ENCODE data around the gene ZCCHC24. TPM values are rescaled to one million over a fixed set of nuclear protein-coding genes. Genes with fewer than 3 reads are reported as not detected.

ZCCHC24 gene
- total RNA-seq, 3 donors from 2014 or later: 18.7 to 50.8 (median 48.8) TPM

DNA sequence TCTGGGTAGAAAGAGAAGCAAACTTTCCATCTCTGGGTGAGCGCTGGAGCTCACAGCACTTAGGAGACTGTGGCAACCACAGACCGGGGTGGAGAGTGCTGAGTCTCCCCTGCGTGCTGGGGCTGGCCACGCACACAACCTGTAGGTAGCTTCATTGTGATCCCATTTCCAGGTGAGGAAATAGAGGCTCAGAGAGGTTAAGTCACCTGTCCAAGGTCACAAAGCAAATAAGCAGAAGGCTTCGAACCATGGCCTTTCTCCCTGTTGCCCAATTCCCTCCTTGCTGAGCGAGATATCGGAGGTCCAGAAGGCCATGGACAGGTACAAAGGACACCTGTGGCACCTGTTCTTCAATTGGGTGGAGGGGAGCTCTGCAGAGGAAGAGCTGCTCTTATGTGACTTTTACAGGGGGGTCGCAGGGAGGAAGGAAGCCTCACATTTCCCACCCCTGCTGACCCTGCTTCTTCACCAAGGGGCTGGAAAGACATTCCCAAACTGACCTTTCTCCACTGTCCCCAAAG is 39.4 kb downstream of the ZCCHC24 start:
- H3K27ac ChIP-seq: peak overlapping the region in 1 of 2 donors; percentile 93
- peaks cover 49 to 60% of the 10 kb centered on the region in 2 donors for H3K4me1 ChIP-seq
- peak overlapping the region in 1 of 3 donors; percentile 5 for H3K4me3 ChIP-seq
- no peaks in the 10 kb centered on the region for H3K36me3 ChIP-seq
- no peak for TF ChIP-seq POLR2AphosphoS5 (IDR thresholded peaks at IDR 0.05)
- TF ChIP-seq, protein P1, sequence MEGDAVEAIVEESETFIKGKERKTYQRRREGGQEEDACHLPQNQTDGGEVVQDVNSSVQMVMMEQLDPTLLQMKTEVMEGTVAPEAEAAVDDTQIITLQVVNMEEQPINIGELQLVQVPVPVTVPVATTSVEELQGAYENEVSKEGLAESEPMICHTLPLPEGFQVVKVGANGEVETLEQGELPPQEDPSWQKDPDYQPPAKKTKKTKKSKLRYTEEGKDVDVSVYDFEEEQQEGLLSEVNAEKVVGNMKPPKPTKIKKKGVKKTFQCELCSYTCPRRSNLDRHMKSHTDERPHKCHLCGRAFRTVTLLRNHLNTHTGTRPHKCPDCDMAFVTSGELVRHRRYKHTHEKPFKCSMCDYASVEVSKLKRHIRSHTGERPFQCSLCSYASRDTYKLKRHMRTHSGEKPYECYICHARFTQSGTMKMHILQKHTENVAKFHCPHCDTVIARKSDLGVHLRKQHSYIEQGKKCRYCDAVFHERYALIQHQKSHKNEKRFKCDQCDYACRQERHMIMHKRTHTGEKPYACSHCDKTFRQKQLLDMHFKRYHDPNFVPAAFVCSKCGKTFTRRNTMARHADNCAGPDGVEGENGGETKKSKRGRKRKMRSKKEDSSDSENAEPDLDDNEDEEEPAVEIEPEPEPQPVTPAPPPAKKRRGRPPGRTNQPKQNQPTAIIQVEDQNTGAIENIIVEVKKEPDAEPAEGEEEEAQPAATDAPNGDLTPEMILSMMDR (IDR thresholded peaks at IDR 0.05): no peak
- no peak for TF ChIP-seq POLR2A (IDR thresholded peaks at IDR 0.05)
- H3K27me3 ChIP-seq: no peaks in the 10 kb centered on the region
- no peak for DNase-seq (ENCODE audit: low spot score in 2 of 2)
- no peaks in the 10 kb centered on the region for H3K9me3 ChIP-seq
- intact Hi-C loops (cut with DNase I; ENCODE audit: low total_unique reads): no loop called here

DNA sequence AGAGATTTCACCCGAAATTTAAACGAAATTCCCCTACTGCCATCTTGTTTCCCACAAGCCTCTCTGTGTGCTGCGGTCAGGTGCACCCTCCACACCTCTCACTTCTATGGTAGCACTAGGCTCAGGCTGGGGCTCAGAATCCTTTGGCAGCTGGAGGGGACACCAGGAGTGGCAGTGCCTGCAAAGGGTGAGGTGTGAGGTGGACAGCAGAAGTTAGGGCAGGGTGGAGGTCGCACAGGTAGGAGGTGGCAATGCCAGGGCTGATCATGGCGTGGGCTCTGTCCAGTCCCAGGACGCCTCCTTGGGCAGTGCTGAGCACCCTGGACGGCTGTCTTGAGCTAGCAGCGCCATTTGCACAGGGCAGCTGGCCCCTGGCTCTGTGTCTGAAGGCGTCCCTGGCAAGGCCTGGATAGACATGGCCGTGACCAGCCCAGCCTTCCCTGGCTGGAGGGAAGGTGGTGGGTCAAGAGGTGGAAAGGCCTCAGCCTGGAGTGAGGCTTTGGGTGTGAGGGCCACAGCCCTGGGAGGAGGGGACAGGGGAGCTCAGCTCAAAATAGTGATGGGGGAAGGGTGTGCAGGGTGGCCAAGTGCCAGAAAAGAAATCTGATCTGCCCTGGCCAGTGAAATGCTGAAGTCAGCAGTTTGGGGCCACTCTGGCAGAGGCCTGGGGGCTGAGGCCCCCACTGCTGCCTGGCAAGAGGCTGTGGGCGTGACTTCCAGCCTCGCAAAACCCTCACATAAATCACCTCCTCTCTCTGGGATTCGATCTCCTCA is 40.0 kb downstream of the ZCCHC24 start:
- intact Hi-C loops (cut with DNase I; ENCODE audit: low total_unique reads): no loop called here
- DNase-seq (ENCODE audit: low spot score in 2 of 2): peak in 1 of 2 donors; percentile 51
- Histone ChIP-seq H3K4me3 (no peak overlapping the region), H3K27me3 (no peaks in the 10 kb centered on the region), H3K9me3 (no peaks in the 10 kb centered on the region), H3K27ac (peak overlapping the region in 1 of 2 donors; percentile 93), H3K4me1 (peaks cover 49 to 67% of the 10 kb centered on the region in 2 donors), H3K36me3 (no peaks in the 10 kb centered on the region)
- TF ChIP-seq POLR2AphosphoS5 (IDR thresholded peaks at IDR 0.05) (no peak), POLR2A (IDR thresholded peaks at IDR 0.05) (no peak)
- TF ChIP-seq, protein P1 (IDR thresholded peaks at IDR 0.05): no peak

DNA sequence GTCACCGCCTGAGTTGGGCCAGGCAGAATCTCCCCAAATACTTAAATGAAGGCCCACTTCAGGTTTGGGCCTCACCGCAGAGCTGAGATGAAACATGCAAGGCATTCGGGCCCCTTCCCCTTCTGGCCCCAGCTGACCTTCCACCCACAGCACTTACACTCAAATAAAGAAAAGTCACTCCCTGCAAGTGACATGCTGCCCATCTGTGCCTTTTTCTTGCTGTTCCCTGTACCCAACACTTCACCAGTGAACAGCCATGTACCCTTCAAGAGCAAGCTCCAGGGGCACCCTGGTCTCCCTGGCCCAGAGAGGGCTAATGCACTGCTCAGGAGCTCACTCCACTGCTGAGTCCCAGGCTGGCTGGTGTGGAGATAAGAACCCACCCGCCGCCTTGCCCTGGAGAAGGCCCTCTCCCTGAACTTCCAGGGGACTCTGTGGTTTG is 40.7 kb downstream of the ZCCHC24 start:
- H3K9me3 ChIP-seq: no peaks in the 10 kb centered on the region
- peak overlapping the region in 1 of 3 donors; percentile 13 for H3K4me3 ChIP-seq
- TF ChIP-seq POLR2AphosphoS5 (IDR thresholded peaks at IDR 0.05) (no peak), POLR2A (IDR thresholded peaks at IDR 0.05) (no peak)
- TF ChIP-seq, protein P1 (IDR thresholded peaks at IDR 0.05): no peak
- intact Hi-C loops (cut with DNase I; ENCODE audit: low total_unique reads): no loop called here
- peaks cover 42 to 70% of the 10 kb centered on the region in 2 donors for H3K4me1 ChIP-seq
- H3K36me3 ChIP-seq: no peaks in the 10 kb centered on the region
- no peaks in the 10 kb centered on the region for H3K27me3 ChIP-seq
- peak overlapping the region in 1 of 2 donors; percentile 93 for H3K27ac ChIP-seq
- peak in 1 of 2 donors; percentile 50 for DNase-seq (ENCODE audit: low spot score in 2 of 2)

DNA sequence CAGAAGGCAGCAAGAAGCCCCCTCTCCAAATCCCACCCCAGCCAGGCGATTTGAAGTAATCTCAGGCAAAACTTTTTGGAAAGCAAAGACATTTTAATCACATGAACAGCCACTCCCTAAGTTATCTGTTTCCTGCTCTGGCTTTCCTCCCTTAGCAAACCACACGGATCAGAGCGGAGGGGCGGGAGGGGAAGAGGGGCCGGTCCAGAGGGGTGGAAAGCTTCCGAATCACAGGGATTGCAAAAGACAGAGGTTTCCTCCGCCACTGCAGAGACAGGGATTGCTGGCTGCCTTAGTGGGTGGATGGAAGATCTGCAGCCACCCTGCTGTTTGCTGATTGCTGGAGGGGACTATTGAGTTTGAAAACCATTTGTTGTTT is 41.2 kb downstream of the ZCCHC24 start:
- intact Hi-C loops (cut with DNase I; ENCODE audit: low total_unique reads): no loop called here
- peak; percentile 52 to 64 for DNase-seq (ENCODE audit: low spot score in 2 of 2)
- Histone ChIP-seq H3K27me3 (no peaks in the 10 kb centered on the region), H3K4me3 (peak overlapping the region in 2 of 3 donors; percentile 24 to 52), H3K27ac (peak overlapping the region in 1 of 2 donors; percentile 93), H3K36me3 (no peaks in the 10 kb centered on the region), H3K9me3 (no peaks in the 10 kb centered on the region), H3K4me1 (peaks cover 39 to 70% of the 10 kb centered on the region in 2 donors)
- TF ChIP-seq, protein P1 (IDR thresholded peaks at IDR 0.05): no peak
- TF ChIP-seq POLR2AphosphoS5 (IDR thresholded peaks at IDR 0.05): peak; percentile 35 to 71 (median 40)

Measured in breast epithelium (tissue), 4 donors.